ENCODE results near the gene PLET1.

- TF ChIP-seq CTCF (conservative IDR thresholded peaks at IDR 0.05 in 1 of 2, IDR thresholded peaks at IDR 0.05 in 1 of 2; ENCODE audit: low read depth in 1 of 2, low read length in 2 of 2) (no peak), EZH2 (IDR thresholded peaks at IDR 0.05; ENCODE audit: low read length, missing control alignments) (no peak)
Observed at GRCh38 chr11:112229746-112230433, 30.8 kb downstream of the PLET1 start.

Measured in fibroblast of lung (primary cell).